Dermis microvascular lymphatic vessel endothelial cell (primary cell): ENCODE data around the gene TBCA. TPM values are rescaled to one million over a fixed set of nuclear protein-coding genes. Genes with fewer than 3 reads are reported as not detected.
"Not testable (repeated sequence)": the region's sequence is repeated elsewhere in the genome, so short reads cannot be mapped to it uniquely, and the experiment has no call there.

Experiments used
- DNase-seq, 2 donors: peaks; one replicate each; pipeline versions ENCODE4 v3.0.0 to v3.0.0-alpha.2; 2010; ENCODE audit warnings: low read depth in 2 of 2
- total RNA-seq: library from RNA; depleted of rRNA; stranded (reverse); fragments of >200 nt; gene quantifications from 2 replicates; pipeline ENCODE4 v1.2.1, GENCODE V29; 2014

Gene TBCA
- total RNA-seq, 1 donor from 2014 or later, result 75.1 TPM

GRCh38 chr5:77773734-77774280 is 2.3 kb downstream of the TBCA start:
- DNase-seq, result no peak

DNA sequence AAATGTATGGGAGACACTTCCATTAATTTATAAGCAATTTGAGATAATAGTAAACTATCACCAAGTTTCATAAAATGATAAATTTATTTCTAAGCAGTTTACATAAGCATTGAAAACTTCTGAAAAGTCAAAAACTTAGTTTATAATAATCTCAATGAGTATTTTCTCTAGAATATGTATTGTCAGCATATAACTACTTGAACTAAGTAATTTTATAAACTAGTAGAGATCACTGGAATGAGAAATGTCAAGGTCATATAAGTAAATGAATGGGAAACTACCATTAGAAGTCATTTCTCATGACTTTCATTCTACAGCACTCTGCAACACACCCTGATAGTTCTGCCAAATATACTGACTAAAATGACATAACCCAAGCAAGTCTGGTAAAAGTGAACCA is 3.4 kb downstream of the TBCA start:
- no peak for DNase-seq

DNA sequence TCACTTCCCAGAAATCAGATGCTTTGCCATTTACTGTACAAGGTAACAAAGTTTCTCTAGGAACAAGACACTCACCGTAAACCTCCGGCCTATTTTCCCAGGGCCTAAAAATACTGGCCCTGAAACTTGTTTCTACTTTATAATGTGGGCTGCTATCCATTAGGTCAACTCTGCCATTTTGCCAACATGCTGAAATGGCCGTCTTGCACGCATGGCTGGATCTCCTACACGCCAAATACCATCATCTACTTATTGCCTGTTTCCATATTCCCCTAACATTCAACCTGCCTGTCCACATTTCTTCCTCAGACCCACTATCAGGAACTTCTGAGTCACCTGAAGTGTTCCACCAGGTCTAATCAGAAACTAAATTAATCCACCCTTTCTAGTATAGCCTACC is 4.7 kb downstream of the TBCA start:
- DNase-seq, result no peak

DNA sequence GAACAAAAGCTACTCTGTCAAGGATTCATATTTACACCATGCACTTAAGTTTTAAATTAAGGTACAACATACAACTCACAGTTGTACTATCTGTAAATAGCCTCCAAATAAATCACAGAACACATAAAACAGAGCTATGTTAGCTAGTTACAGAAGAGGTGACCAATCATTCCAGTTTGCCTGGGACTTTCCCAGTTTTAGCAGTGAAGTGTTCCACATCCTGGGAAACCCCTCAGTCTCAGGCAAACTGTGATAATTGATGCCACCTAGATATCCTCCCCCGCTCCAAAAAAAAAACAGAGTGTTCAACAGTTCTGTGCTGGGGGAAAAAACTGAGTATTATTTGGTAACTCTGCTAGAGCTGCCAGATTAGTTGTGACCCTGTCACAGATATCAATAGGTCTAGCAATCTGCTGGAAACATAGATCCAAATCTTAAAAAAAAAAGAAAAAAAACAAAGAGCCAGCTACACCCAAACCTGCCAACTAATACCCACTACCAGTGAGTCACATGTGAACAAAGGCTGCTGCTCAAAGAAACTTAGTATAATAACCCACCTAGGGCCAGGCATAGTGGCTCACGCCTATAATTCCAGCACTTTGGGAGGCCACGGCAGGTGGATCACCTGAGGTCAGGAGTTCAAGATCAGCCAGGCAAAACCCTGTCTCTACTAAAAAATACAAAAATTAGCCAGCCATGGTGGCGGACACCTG is 5.7 kb downstream of the TBCA start:
- DNase-seq, result no peak

DNA sequence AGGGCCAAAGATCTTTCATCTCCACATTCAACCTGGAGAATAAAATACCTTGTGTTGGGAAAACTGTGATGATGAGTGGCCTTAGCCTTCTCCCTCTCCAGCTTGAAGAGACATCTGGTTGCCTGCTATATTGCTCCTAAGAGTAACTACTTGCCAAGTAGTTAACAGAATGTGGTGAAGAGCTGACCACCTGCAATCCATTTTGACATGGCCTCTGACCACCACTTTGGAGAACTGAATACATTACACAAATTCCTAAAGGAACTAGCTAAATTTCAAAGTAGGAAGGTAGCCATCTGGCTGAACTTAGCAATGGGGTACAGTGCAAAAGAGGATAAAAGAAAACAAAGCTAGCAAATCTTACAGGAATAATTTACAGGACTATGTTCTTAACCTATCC is 7.2 kb downstream of the TBCA start:
- no peak for DNase-seq

DNA sequence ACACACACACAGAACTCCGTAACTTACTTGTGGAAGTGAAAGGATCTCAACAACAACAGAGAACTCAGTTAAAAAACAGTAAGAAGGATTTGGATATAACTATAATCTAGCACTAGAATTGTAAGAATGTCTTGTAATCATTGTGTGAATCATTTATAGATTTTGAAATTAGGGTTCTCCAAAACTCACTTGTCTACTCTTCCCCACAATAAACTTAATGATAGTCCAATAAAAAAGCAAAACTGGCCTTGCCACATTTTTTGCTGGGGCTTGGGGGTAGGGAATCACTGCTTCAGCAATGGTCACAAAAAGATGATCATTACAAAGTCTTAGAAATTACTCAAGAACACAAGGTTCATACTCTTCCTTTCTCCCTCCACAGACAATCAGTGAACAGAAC is 8.8 kb downstream of the TBCA start:
- no peak for DNase-seq

GRCh38 chr5:77761606-77762005 is 14.5 kb downstream of the TBCA start:
- no peak for DNase-seq

DNA sequence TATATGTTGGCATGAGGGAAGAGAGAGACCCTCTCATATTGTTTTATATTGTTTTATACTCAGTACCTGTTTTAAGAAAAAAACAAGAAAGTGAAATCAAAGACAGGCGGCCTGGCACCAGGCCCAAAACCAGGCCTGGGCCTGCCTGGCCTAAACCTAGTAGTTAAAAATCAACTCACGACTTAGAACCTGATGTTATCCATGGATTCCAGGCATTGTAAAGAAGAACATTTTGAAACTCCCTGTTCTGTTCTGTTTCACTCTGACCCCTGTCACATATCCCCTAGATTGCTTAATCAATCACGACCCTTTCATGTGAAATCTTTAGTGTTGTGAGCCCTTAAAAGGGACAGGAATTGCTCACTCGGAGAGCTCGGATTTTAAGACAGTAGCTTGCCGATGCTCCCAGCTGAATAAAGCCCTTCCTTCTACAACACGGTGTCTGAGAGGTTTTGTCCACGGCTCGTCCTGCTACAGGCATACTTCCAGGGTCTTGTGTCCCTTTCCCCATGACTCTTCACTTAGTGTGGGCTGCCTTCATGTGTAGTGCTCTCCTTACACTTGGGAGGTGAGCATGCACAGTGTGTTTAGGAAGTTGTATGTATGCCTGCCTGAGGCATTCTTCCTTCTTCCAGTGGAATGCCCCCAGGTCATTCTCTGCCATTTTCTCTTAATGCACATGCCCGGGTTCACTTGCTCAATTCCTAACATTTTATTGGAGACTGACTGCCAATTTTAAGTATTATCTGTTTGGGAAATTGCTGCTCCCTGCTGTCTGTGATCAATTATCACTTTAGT is 17.8 kb downstream of the TBCA start:
- DNase-seq, result no peak

DNA sequence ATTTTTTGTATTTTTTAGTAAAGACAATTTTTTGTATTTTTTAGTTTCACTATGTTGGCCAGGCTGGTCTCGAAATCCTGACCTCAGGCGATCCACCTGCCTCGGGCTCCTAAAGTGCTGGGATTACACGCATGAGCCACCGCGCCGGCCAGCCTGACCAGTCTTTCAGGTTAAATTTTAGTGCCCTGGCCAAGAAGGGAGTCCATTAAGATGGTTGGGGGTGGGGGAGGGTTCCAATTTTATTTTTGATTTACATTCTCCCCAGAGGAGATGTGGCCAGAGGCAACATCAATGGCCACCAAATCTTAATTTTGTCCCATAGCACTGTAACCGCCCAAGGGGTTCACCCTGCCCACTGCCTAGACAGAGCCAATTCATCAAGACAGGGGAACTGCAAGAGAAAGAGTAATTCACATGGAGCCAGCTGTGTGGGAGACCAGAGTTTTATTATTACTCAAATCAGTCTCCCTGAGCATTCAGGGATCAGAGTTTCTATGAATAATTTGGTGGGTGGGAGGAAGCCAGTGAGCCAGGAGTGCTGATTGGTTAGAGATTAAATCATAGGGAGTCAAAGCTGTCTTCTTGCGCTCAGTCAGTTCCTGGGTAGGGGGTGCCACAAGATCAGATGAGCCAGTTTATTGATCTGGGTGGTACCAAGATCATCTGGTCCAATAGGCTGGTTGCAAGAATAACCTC is 24.7 kb downstream of the TBCA start:
- no peak for DNase-seq

DNA sequence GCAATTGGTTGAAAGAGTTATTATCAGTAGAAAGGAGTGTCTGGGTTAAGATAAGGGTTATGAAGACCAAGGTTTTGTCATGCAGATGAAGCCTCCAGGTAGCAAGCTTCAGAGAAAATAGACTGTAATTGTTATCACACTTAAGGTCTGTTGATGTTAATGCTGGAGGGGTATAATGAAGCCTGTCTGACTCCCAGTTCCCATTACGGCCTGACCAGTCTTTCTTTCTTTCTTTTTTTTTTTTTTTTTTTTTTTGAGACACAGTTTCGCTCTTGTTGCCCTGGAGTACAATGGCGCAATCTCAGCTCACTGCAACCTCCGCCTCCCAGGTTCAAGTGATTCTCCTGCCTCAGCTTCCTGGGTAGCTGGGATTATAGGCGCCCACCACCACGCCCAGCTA is 25.2 kb downstream of the TBCA start:
- not testable (repeated sequence) for DNase-seq

- no peak for DNase-seq
Measured at GRCh38 chr5:77748160-77748559, 28.0 kb downstream of the TBCA start.

DNA sequence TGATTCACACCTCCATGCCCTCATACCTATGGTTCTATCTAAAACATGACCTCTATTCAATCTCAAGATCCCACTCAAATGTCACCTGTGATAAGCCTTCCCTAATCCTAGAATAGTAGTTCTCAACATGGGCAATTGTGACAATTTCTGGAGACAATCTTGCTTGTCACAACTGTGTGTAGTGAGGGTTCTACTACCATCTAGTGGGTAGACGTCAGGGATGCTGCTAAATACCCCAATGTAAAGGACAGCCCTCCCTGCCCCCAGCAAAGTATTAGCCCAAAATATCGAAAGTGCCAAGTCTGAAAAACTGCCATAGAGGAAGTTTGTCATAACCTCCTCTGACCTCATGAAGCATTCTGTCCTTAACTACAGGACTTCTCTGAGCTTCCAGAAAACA is 32.0 kb downstream of the TBCA start:
- no peak for DNase-seq

GRCh38 chr5:77743181-77743580 is 33.0 kb downstream of the TBCA start:
- peak in 1 of 2 donors; percentile 57 for DNase-seq

DNA sequence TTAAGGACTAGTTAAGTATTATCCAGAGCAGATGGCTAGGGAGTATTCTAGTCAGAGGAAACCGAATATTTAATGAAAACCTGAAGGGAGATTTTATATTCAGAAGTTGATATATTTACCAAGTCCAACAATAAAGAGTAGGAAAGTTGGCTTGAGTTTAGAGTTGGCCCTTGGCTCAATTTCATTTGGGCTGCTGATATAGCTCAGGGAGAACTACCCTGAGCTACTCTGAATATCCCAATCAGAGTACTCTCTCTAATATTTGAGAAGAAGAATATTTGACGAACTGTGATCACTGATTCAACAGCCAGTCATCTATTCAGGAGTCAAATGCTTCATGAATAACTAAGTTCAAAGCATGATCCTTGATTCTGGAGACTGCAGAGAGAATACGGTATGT is 34.5 kb downstream of the TBCA start:
- DNase-seq, result no peak

- DNase-seq, result no peak
Measured at GRCh38 chr5:77734885-77735284, 41.3 kb downstream of the TBCA start.

DNA sequence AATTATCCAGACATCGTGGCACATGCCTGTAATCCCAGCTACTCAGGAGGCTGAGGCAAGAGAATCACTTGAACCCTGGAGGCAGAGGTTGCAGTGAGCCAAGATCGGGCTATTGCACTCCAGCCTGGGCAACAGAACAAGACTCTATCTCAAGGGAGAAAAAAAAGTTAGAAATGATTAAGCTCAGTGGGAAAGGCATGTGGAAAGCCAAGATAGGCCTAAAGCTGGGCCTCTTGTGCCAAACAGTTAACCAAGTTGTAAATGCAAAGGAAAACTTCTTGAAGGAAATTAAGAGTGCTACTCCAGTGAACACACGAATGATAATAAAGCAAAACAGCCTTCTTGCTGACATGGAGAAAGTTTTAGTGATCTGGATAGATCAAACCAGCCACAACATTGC is 43.0 kb downstream of the TBCA start:
- DNase-seq, result no peak

DNA sequence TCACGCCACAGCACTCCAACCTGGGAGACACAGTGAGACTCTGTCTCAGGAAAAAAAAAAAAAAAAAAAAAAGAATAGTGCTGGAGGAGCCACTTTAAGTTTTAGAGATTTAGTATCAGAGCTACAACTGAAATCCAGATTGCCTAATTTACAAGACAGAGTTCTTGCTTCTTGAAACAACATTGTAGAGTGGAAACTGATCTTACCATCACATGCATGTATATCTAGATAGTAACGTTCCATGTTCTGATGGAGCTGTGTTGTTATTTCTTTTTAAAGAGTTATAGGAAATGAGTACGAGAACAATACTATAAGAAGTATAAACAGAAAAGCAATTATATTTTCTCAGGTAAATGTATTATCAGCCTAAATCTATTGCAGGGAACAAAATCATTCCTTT is 48.9 kb downstream of the TBCA start:
- DNase-seq, result no peak

DNA sequence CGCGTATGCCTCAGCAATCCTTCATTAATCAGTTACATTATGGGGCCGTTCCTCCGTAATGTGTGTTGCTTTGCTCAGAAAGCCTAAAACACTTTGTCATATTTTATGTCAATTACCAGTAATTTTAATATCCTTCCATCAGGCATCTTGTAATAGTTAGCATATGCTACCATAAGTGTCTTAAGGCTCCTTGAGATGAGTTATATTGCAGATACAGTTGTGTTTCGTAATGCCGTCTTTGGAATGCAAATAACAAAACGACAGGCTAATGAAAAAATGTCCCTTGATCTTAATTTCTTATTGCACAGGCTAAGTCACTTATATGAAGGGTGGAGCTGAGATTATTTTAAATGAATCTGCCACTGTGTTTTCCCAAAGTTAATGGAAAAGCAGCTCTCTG is 50.5 kb downstream of the TBCA start:
- no peak for DNase-seq

DNA sequence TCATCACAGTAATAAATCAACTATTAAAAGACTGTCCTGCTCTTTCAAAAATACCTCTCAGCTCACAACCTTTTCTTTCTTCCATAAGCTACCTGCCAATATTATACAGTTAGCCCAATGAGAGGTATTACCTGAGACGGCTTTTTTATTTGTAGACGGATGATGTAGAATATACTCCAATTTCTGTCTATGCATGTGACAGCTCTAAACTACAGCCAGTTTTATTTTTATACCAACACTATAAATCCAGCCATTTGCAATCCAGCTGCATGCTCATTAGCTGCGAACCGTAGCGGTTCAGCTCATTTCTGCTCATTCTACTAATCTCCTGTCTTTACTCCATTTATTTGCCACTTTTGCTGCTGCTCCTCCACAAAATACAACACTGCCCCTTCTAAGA is 51.2 kb downstream of the TBCA start:
- no peak for DNase-seq

DNA sequence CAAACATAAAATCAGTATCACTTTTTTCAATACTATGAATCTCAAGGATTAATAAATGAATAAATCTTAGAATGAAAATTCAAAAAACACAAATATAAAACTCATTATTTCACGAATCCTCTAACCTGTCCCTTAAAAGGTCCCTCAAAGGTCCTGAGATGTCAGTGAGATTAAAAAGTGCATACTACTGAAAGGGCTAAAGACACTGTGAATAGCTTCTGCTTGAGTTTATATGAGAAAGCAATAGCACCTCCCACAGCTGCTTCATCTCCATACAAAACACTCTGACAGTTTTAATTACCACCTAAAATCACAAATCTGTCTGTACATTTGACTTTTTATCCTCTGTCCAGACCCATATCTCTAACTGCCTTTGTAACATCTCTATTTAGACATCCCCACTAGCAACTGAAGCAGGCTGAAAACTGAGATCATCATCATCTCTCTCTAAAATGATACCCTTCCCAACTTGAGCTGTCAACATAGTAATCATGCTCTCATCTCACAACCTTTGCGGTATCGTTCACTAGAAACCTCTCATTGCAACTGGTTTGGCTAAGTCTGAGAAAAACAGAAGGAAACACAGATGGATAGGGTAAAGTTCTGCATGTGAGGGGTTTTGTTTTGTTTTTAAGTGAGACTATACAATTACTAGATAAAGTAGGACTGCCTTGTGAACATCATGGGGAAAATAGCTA is 56.3 kb downstream of the TBCA start:
- DNase-seq, result no peak

DNA sequence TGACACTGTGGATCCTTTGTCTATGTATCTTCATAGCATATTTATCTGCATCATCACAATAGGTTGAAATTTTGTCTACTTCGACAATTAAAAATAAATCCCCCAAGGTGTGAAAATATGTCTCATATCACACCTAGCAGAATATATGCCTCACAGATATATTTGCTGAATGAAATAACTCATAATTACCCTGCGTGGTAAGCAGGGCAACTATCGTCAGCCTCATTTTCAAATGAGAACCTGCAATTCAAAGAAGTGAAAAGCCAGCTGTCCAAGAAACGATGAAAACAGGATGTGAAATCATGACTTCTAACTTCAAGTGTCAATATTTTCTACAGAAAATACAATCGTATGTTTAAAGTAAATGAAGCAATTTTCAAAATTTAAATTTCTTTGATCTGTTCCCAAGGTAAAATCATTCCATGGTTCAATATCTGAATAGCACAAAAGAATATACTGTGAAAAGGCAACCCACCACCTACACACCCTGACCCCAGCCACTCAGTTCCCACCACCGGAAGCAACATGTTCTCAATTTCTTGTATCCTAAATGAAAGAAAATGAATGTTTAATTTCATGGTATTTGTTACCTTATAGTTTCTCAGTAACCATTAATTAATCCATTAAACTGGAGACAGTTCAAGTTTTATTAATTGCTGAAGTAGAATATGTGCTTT is 57.1 kb downstream of the TBCA start:
- DNase-seq, result no peak
